GM12872 (cell line): ENCODE data around the gene SLC1A2.

Experiments used
- TF ChIP-seq, protein P1 (sequence below): IDR thresholded peaks from 3 replicates; pipeline ENCODE4 v1.5.1; 2011; ENCODE audit warnings: low read depth, mild to moderate bottlenecking, low read length, moderate library complexity; ENCODE audit not compliant: insufficient read depth

Gene SLC1A2

DNA sequence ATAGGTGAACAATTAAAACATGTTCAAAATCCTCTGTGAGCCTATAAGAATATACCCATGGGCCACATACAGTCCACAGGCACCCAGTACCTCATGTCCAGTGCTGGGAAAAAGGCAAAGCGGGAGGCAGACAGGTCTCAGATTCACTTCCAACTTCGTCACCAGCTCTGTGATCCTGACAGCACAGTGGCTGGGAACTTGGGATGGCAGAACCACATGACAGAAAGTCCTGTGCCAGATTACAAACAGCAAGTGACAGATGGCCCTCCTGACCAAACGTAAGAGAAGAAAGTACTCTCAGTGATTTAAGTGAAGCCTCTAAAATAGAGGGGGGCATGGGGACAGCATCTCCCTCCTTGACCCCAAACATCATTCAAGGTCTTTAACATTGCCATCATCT is 5.8 kb downstream of the SLC1A2 start:
- TF ChIP-seq, protein P1, sequence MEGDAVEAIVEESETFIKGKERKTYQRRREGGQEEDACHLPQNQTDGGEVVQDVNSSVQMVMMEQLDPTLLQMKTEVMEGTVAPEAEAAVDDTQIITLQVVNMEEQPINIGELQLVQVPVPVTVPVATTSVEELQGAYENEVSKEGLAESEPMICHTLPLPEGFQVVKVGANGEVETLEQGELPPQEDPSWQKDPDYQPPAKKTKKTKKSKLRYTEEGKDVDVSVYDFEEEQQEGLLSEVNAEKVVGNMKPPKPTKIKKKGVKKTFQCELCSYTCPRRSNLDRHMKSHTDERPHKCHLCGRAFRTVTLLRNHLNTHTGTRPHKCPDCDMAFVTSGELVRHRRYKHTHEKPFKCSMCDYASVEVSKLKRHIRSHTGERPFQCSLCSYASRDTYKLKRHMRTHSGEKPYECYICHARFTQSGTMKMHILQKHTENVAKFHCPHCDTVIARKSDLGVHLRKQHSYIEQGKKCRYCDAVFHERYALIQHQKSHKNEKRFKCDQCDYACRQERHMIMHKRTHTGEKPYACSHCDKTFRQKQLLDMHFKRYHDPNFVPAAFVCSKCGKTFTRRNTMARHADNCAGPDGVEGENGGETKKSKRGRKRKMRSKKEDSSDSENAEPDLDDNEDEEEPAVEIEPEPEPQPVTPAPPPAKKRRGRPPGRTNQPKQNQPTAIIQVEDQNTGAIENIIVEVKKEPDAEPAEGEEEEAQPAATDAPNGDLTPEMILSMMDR = no peak

DNA sequence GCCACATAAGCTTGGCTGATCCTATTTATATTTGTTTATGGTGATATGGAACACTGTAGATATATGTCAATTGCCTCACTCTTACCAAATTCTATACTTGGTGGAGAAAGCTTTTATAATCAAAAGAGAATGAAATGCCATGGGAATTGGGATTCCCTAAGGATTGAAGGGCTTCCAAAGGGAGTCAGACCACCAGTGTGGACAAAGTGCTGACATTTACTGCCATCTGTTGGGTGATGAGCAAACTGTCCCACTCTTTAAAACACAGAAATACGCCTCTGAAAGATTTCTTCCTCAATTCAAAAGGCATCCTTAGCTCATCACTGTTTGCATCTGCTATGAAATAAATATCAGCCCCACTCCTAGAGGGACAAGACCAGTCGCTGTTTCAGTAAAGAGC is 7.1 kb downstream of the SLC1A2 start:
- TF ChIP-seq, protein P1 = peak; percentile 49

DNA sequence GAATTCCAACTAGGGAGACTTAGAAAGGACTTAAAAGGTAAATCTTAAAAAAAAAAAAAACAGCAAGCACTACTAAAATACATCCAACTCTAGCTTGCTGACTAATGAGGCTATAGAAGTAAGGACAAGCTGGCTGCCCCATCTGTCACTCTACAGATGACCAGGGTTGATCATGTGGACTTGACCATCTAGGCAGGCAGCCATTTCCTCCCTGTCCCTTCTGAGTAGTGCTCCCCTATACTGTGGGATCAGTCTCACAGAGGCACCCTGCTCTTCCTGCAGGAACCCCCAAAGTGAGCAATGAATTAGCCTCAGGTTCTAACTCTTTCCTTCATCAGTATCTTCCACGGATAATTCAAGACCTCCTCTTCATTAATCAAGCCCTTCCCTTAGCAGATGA is 12.3 kb downstream of the SLC1A2 start:
- TF ChIP-seq, protein P1 = no peak

DNA sequence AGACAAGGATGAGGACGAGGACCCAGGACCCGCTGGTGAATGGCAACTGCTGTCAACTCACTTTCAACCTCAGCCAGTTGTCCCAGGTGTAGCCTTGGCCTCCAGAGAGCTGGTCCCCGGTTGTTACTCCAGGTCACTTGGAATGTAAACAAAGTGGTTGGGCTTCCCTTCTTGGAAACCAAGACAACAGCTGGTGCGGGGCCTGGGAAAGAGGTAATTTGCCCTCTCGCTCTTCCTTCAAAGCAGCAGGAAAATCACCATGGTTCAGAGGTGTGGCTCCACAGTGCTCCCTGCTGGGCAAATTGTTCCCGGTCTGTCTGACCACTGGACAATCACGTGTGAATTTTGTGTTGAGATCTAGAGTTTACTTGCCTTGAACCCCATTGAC is 15.0 kb downstream of the SLC1A2 start:
- TF ChIP-seq, protein P1 = peak; percentile 58

DNA sequence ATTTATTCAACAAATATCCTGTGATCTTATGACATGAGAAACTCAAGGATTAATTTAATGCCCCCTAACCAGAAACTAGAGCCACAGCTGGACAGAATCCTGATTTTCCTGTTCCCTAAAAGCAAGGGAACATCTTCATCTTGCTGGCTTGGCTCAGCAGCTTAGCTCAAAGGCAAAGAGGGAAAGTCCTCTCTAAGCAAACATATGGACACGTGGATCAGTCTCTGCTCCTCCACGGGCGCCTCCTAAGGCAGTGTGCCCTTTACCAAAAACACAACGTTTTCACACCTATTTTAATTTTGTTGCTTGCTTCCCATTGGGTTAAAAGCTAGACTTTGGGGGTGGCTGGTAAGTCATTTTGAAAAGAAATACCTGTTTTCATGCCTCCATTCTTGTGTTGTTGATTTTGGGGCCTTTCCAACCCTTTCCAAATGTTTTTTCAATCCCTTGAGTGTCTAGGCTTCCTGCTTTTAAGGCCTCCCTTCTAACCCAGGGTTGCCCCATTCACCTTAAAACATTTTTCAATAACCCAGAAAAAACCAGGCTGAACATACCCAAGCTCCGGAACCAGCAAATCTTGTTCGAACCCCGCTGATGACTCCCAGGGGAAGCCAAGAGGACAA is 15.5 kb downstream of the SLC1A2 start:
- TF ChIP-seq, protein P1 = no peak

DNA sequence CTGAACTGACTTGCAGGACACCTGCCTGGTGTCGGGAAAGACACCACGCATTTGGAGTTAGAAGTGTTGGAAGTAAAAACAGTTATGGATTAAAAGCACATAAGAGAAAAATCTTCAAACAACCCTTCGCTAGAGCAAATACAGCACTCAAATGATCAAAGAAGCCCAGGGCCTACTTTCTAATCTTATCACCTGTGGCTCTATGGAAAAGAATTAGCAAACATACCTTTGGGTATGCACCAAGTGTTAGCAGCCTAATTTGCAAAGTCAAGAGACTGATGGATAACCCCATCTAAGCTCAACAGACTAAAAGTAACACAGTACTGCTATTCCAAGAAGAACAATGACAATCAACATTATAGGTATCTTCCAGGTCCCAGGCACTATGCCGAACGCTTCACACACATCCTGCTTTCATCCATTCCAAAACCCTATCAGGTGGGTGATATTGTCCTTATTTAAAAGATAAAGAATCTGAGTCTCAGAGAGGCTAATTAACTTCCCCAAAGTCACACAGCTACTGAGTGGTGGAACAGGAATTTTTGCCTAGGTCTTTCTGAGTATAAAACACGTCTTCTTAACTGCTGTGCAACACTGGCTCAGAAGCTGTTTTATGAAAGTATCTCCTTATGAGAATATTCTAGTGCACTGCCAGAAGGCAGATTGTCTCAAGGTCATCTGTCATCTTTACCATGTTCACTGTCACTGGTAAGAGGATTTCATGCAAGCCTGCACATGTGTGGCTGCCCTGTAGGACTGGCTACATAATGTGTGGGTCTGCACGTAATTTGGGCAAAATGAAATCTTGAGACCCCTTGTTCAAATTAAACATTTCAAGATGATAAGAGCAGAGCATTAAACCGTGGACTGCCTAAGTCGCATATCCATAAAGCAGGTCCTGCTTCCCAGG is 16.4 kb downstream of the SLC1A2 start:
- TF ChIP-seq, protein P1 = no peak

DNA sequence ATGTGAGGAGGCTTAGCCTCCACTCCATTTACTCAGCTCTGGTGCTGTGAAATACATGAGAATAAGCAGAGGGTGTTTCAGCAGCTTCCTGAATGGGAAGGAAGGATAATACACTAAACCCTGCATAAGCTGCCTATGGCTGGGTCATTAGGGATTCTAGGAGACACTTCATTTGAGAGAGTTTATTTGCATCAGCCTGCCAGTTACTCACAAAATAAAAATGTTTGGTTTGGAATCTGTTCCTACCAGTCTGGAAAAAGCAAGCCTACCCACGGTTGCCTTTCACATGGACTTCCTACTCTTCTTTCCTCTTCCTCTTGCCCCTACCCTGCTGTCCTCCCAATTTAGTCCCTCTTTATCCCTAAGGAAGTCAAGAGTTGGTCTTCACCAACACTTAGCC is 20.5 kb downstream of the SLC1A2 start:
- TF ChIP-seq, protein P1 = no peak
